SU-DHL-6 (cell line): ENCODE results near the gene VAMP1.

Experiments used
- EZH2phosphoT487 ChIP-seq: fragments of 200-600 bp; sonication (generic), shearing (Covaris generic); conservative IDR thresholded peaks from 2 replicates; pipeline ENCODE4 v1.6.1; 2018; ENCODE audit warnings: mild to moderate bottlenecking, antibody characterized with exemption, low read length, moderate library complexity, mixed read lengths
- TF ChIP-seq, protein P1 (sequence below): fragments of 200-600 bp; sonication (generic); IDR thresholded peaks from one replicate; pipeline ENCODE4 v1.5.1; 2017; ENCODE audit warnings: antibody characterized with exemption, mild to moderate bottlenecking, low read length, moderate library complexity; ENCODE audit not compliant: insufficient read depth, poor library complexity, severe bottlenecking

DNA sequence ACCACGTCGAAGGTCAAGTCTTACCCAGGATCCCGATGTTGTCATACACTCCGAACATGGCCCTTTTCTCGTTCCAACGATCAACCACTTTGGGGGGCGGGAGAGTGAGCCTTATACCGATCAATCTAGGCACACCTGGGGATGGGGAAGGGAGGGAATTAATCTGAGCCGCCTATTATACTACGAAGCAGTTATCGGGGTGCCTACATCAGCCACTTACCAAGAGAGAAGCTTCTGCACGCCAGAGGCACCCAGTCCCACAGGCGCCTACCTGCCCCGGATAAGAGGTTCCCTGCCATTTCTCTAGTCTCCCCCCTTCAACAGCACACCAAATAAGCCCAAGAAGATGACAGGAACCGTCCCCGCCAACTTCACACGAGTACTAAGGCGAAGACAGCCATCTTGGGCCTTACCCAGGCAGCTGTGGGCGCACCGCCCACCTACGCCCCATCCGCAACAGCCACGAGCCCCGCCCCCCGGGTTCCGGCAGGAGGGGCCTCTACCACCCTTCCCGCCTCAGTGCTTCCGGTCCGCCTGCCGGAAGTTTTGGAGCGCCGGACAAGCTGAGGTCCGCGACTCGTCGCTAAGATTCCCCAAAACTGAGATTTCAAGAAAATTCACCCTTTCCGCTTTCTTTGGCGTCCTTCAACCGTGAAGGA is 22.5 kb upstream of the VAMP1 start, which contains the start of gene MRPL51:
- TF ChIP-seq, protein P1, sequence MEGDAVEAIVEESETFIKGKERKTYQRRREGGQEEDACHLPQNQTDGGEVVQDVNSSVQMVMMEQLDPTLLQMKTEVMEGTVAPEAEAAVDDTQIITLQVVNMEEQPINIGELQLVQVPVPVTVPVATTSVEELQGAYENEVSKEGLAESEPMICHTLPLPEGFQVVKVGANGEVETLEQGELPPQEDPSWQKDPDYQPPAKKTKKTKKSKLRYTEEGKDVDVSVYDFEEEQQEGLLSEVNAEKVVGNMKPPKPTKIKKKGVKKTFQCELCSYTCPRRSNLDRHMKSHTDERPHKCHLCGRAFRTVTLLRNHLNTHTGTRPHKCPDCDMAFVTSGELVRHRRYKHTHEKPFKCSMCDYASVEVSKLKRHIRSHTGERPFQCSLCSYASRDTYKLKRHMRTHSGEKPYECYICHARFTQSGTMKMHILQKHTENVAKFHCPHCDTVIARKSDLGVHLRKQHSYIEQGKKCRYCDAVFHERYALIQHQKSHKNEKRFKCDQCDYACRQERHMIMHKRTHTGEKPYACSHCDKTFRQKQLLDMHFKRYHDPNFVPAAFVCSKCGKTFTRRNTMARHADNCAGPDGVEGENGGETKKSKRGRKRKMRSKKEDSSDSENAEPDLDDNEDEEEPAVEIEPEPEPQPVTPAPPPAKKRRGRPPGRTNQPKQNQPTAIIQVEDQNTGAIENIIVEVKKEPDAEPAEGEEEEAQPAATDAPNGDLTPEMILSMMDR = no peak
- TF ChIP-seq EZH2phosphoT487 = no peak
